ENCODE measurements around the gene ELMO1. TPM values are rescaled to one million over a fixed set of nuclear protein-coding genes. Genes with fewer than 3 reads are reported as not detected.

ELMO1 gene
- total RNA-seq, 1 experiment from 2014 or later, result not detected

DNA sequence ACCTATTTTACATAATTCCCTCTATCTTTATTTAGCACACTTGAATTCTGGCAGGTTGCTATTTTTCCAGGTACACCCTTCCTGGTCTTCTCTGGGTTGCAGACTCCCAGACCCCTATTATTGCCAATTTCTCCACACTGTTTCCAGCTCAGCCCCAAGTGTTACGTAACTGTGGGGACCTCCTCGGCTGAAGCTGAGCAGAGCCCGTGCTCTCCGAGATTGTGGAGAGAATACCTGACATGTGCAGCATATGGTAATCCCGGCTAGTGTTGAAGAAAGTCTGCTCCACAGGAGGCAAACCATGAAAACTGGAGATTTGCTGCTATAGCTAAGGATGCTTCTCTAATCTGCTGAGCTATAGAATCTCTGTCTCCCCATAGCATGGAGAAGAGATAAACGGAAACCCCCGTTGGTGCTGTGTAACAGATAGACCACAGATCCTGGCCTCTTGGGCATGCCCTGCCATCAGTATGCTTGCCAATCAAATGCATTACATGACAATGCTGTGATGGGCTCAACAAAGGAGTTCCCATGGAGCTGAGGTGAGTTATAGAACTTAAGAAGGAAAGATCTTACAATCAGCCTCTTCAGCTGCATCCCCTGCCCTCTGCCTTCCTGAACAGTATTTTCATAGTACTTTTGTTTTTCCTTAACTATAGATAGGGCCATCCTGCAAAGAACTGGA lies 579.8 kb downstream of the ELMO1 start:
- no TSS peak for BruUV-seq (replicated peaks)
- no peaks in the 10 kb centered on the region for H3K27me3 ChIP-seq (replicated peaks; ENCODE audit: insufficient read depth, low read depth, low read length, poor library complexity)
- no peak overlapping the region for H3K27ac ChIP-seq (ENCODE audit: low read depth, low read length, poor library complexity, severe bottlenecking)
- no peaks in the 10 kb centered on the region for H3K4me1 ChIP-seq (ENCODE audit: insufficient read depth, low read length, poor library complexity, severe bottlenecking)
- DNase-seq (ENCODE audit: low spot score), result no peak
- ChIA-PET CTCF (no interaction called here), POLR2A (ENCODE audit: low non-redundant PET) (no interaction called here)
- TF ChIP-seq, protein P1, sequence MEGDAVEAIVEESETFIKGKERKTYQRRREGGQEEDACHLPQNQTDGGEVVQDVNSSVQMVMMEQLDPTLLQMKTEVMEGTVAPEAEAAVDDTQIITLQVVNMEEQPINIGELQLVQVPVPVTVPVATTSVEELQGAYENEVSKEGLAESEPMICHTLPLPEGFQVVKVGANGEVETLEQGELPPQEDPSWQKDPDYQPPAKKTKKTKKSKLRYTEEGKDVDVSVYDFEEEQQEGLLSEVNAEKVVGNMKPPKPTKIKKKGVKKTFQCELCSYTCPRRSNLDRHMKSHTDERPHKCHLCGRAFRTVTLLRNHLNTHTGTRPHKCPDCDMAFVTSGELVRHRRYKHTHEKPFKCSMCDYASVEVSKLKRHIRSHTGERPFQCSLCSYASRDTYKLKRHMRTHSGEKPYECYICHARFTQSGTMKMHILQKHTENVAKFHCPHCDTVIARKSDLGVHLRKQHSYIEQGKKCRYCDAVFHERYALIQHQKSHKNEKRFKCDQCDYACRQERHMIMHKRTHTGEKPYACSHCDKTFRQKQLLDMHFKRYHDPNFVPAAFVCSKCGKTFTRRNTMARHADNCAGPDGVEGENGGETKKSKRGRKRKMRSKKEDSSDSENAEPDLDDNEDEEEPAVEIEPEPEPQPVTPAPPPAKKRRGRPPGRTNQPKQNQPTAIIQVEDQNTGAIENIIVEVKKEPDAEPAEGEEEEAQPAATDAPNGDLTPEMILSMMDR (conservative IDR thresholded peaks at IDR 0.05; ENCODE audit: low read depth, low read length), result no peak
- no peak for TF ChIP-seq EZH2 (IDR thresholded peaks at IDR 0.05; ENCODE audit: borderline replicate concordance, low read depth, low read length, poor library complexity, severe bottlenecking)
- intact Hi-C loops (cut with micrococcal nuclease; ENCODE audit: unreplicated experiment), result no loop called here
- no peaks in the 10 kb centered on the region for H3K9me3 ChIP-seq (ENCODE audit: low read depth, low read length, poor library complexity, severe bottlenecking)
- H3K36me3 ChIP-seq (ENCODE audit: insufficient read depth, low read length, poor library complexity, severe bottlenecking), result no peaks in the 10 kb centered on the region
- no peak overlapping the region for H3K4me3 ChIP-seq (ENCODE audit: low read depth, low read length, poor library complexity, severe bottlenecking)

DNA sequence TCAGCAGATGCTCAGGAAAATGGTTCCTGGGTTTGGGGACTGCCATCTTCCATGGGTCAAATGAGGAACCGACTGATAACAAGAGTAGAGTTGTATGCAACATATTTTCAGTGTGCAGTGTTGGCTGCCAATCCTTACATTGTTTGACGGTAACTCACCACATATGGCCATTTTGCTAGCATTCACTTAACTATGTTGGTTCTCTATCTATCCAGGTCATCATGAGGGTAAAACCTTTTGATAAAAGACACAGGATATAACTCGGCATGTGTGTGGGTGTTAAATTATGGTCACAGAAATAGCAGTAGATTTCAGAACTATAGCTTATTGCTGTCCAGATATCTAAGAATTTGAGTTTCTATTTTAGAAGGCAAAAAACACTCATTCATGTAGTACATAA lies 583.6 kb downstream of the ELMO1 start:
- Histone ChIP-seq H3K27ac (ENCODE audit: low read depth, low read length, poor library complexity, severe bottlenecking) (no peak overlapping the region), H3K36me3 (ENCODE audit: insufficient read depth, low read length, poor library complexity, severe bottlenecking) (no peaks in the 10 kb centered on the region), H3K27me3 (replicated peaks; ENCODE audit: insufficient read depth, low read depth, low read length, poor library complexity) (peaks cover 2% of the 10 kb centered on the region), H3K4me1 (ENCODE audit: insufficient read depth, low read length, poor library complexity, severe bottlenecking) (no peaks in the 10 kb centered on the region), H3K9me3 (ENCODE audit: low read depth, low read length, poor library complexity, severe bottlenecking) (no peaks in the 10 kb centered on the region), H3K4me3 (ENCODE audit: low read depth, low read length, poor library complexity, severe bottlenecking) (no peak overlapping the region)
- TF ChIP-seq, protein P1 (conservative IDR thresholded peaks at IDR 0.05; ENCODE audit: low read depth, low read length), result no peak
- no peak for TF ChIP-seq EZH2 (IDR thresholded peaks at IDR 0.05; ENCODE audit: borderline replicate concordance, low read depth, low read length, poor library complexity, severe bottlenecking)
- no TSS peak for BruUV-seq (replicated peaks)
- POLR2A ChIA-PET (ENCODE audit: low non-redundant PET), result no interaction called here
- intact Hi-C loops (cut with micrococcal nuclease; ENCODE audit: unreplicated experiment), result no loop called here
- DNase-seq (ENCODE audit: low spot score), result no peak
- CTCF ChIA-PET, result no interaction called here

DNA sequence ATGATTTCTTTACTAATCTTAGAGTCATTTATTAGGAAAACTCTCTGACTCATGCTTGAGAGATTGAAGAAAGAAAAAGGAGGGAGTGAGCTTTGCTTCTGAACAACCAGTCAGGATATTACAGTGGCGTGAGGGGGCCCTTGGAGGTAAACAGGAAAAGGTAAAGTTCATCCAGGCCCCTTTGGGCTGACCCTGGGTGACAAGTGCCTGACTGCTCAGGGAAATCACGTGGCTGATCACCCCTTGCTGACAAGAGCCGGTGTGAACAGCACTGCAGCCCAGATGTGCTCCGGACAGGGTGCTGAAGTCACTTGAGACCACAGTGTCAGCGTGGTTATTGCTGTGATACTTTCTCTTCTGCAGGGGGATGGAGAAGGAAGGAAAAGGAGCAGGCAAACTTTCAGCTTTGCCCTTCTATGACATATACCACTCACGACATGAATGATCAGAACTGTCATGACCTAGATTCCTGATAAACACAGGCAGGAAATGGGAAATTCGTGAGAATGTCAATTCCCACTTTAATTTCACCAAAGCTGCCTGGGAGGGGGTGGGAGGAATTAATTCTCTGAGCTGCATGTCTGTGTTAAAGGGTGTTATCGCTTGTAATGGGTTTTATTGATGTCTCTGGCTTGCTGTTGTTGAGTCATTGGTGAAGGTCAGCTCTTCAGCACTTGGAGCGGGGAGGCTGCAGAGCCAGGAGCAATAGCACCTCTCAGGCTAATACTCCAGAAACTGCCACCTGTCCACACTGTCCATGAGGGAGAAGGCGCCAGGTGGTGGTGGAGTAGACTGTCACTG lies 584.6 kb downstream of the ELMO1 start:
- DNase-seq (ENCODE audit: low spot score), result no peak
- no peak overlapping the region for H3K4me3 ChIP-seq (ENCODE audit: low read depth, low read length, poor library complexity, severe bottlenecking)
- H3K36me3 ChIP-seq (ENCODE audit: insufficient read depth, low read length, poor library complexity, severe bottlenecking), result no peaks in the 10 kb centered on the region
- no TSS peak for BruUV-seq (replicated peaks)
- no peak overlapping the region for H3K27ac ChIP-seq (ENCODE audit: low read depth, low read length, poor library complexity, severe bottlenecking)
- peaks cover 5% of the 10 kb centered on the region for H3K27me3 ChIP-seq (replicated peaks; ENCODE audit: insufficient read depth, low read depth, low read length, poor library complexity)
- TF ChIP-seq, protein P1 (conservative IDR thresholded peaks at IDR 0.05; ENCODE audit: low read depth, low read length), result no peak
- TF ChIP-seq EZH2 (IDR thresholded peaks at IDR 0.05; ENCODE audit: borderline replicate concordance, low read depth, low read length, poor library complexity, severe bottlenecking), result no peak
- POLR2A ChIA-PET (ENCODE audit: low non-redundant PET), result no interaction called here
- H3K4me1 ChIP-seq (ENCODE audit: insufficient read depth, low read length, poor library complexity, severe bottlenecking), result no peaks in the 10 kb centered on the region
- H3K9me3 ChIP-seq (ENCODE audit: low read depth, low read length, poor library complexity, severe bottlenecking), result no peaks in the 10 kb centered on the region
- CTCF ChIA-PET, result no interaction called here
- intact Hi-C loops (cut with micrococcal nuclease; ENCODE audit: unreplicated experiment), result no loop called here

All from A673 (cell line).